GM18519 (cell line): Measurements from ENCODE around the gene ERI3.
"Not testable (repeated sequence)": the region's sequence is repeated elsewhere in the genome, so short reads cannot be mapped to it uniquely, and the experiment has no call there.

ENCODE experiments used
- ATAC-seq: cut with Tn5 transposase; IDR thresholded peaks from one replicate; pipeline ENCODE4 v1.9.1; 2021; ENCODE audit warnings: mild to moderate bottlenecking, moderate library complexity; ENCODE audit not compliant: unreplicated experiment, low FRiP score

ERI3 gene

DNA sequence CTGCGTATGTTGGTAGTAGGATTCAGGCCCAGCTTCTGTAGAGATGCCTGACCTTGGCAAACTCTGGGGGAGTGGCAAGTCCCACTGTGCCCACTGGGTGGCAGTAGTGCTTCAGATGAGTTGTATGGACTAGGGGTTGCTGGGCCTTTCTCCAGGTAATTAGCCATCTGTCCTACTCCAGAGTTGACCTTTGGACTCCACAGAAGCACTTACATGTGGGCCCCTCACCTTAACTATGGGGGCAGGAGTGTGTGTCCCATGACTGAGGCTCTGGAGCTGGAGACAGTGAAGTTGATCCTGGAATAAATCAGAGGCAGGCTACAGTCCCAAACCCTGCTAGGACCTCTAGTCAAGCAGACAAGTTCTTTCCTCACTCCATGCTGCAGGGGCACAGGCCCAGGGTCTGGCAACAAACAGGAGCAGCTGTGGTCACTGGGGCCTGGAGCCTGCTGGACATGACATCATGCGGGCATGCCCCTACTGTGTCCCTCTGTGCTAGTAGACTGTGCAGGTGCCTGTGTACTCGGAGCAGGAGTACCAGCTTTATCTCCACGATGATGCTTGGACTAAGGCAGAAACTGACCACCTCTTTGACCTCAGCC is 137.1 kb downstream of the ERI3 start:
- no peak for ATAC-seq

DNA sequence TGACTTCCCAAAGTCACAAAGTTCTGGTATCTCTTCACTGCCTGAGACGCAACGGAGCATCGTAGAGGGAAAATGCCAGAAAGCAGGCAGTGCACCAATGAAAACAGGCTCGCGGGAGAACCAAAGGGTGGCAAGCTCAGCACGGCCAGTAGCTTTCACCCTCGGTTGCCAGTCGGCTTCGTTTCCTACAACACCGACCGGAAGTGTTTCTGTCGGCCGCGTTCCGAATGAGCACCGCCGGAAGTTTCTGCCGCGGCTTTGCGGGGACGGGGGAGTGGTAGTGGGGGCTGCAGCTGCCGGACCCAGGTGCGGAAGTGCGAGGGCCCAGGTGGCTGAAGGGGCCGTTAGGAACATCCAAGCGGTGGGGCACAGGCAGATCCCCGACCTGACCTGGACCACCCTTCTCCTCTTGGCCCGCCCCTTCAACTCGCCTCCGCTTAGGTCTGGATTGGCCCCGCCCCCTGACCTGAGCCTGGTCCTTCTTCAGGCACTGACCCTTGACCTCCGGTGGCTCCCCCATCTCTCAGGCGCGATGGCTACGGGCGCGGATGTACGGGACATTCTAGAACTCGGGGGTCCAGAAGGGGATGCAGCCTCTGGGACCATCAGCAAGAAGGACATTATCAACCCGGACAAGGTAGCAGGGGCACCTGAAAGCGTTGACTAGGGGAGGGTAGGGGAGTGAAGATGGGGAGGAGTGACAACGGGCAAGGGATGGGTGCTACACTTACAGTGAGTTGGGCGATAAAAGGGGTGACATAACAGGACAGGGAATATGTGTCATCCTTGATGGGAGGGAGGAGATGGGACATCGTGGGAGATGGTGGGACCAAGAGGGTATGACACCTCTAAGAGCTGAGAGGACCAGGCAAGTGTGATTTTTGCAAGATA is 141.6 kb downstream of the ERI3 start, which contains the start of gene DMAP1:
TSS of gene DMAP1 (plus strand) at position 250 of the 891 bp plus-strand sequence. CDS start at position 533, 283 bp downstream.
- no peak for ATAC-seq

DNA sequence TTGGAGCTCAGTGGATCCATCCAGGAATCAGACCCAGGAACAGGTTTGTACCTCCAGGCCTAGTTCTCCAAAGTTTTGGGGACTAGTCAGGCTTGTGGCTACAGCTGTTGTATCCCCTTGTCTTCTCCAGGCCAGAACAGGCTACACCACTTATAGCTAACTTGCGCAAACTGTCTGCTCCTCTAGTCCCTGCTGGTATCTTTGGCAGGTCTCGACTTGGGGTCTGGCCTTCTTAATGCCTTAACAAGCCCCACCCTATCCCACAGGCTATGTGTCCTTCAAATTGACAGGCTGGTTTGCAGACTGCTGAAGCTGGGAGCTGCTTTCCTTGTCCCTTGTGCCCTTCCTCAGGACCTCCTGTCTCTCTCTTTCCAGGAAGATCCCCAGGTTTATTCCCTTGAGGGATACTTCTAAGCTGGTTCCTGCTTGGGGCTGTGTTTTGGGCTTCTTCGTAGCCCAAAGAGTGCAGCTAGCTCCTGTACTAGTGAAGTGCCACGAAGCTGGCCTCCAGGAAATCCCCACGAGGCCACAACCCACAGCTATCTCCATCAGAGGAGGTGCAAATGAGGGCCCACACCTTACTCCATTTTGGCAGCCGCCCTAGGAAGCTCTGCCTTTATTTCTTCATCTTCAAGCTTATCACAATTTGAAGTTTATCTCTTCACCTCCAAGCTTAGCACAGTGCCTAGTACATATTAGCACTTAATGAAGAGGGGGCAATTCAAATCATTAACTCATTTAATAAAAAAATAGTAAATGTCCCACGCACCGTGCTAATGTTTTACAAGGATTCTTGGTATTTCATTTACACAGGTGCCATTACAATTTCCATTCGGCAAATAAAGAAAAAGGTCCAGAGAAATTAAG is 142.5 kb downstream of the ERI3 start:
- no peak for ATAC-seq

DNA sequence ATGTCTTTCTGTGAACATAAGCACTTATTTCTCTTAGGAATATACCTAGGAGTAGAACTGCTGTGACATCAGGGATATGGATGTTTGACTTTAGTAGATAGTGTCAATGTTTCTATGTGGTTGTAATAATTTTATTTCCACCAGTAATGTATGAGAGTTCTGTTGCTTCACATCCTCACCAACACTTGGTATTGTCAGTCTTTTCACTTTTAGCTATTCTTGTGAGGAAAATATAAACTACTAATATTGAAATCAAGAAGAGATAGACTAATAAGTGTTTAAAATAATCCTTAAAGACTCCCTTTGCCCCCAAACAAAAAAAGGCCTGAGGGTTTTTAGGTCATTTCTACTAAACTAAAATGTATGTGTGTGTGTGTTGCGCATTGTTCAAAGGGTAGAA is 144.5 kb downstream of the ERI3 start:
- ATAC-seq: no peak

DNA sequence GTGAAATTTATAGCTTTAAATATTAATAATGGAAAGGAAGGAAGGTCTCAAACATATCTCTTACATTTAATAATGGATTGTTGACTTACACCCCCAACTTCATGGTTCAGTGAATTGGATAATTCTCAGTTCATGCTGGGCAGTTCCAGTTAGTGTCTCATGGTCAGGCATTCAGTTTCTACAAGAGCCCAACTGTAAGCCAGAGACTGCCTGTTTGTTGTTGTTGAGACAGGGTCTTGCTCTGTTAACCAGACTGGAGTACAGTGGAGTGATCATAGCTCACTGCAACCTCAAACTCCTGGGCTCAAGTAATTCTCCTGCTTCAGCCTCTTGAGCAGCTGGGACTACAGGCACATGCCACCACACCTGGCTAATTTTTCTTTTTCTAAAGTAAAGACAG is 146.8 kb downstream of the ERI3 start:
- no peak for ATAC-seq

DNA sequence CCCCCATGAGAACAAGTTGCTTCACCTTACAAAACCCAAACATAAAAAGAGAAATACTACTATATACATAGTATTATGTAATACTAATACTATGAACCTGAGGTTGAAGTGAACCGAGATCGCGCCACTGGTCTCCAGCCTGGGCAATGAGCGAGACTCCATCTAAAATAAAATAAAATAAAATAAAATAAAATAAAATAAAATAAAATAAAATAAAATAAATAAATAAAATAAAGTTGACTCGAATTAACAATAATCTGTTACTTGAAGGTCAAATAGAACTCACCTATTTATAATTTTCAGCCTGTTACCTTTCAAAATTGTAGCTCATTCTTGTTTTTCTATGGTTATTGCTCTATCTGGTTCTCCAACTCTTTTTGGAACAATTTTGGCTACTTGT is 148.5 kb downstream of the ERI3 start:
- ATAC-seq: not testable (repeated sequence)

DNA sequence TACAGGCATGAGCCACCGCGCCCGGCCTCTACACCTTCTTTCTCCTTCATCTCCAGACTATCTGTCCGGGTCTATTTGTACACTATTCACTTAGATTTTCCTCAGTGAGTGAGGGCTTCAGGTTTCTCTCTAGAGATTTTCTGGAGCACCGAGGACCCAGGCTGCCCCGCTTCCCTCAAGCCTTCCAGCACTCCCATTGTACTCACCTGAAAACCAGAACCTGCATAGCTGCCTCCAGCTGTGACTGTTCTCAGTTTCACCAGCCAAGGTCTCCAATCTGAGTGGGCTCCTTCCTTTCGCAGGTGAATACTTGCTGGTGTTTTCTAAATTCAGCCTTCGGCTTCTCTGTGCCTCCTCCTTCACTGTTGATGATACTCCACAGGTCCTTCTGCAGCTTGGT is 154.7 kb downstream of the ERI3 start:
- ATAC-seq: no peak

DNA sequence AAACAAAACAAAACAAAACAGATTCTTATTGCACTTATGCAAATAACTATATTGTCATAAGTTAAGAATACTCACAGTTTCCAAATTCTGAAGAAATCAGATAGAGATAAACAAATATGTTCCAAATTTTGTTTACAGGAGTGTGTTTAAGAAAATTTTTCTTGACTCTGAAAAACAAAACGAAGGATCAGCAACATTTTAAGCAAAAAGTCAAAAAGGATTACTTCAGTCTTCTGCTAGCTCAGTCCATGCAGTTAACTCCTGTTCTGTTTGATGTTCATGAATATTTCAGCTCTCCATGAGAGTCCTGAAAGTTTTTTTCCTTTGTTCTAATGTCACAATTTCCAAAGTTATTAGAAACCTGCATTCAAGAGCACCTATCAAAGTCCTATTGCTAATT is 180.4 kb downstream of the ERI3 start:
- no peak for ATAC-seq
